Neural crest cell (in vitro differentiated cells): ENCODE measurements around the gene SHH. TPM values are rescaled to one million over a fixed set of nuclear protein-coding genes. Genes with fewer than 3 reads are reported as not detected.

Experiments
- DNase-seq: peaks from one replicate; pipeline ENCODE4 v3.0.0; 2021; ENCODE audit warnings: low read depth, mixed read lengths, low spot score
- H3K27ac Mint-ChIP-seq: one replicate; pipeline ENCODE4 v1.8.0; 2021; ENCODE audit warnings: mild to moderate bottlenecking, mixed read lengths; ENCODE audit not compliant: unreplicated experiment
- H3K27me3 Mint-ChIP-seq: 2 replicates; pipeline ENCODE4 v1.8.0; 2021; ENCODE audit warnings: low read depth, mild to moderate bottlenecking, mixed read lengths
- H3K36me3 Mint-ChIP-seq: 2 replicates; pipeline ENCODE4 v1.8.0; 2021; ENCODE audit warnings: low read depth, mild to moderate bottlenecking, mixed read lengths
- H3K4me1 Mint-ChIP-seq: 2 replicates; pipeline ENCODE4 v1.8.0; 2021; ENCODE audit warnings: mixed read lengths
- H3K4me3 Mint-ChIP-seq: one replicate; pipeline ENCODE4 v1.8.0; 2021; ENCODE audit warnings: mild to moderate bottlenecking, mixed read lengths
- H3K9me3 Mint-ChIP-seq: 2 replicates; pipeline ENCODE4 v1.8.0; 2021; ENCODE audit warnings: mixed read lengths
- CTCF ChIP-seq: fragments of 200-600 bp; sonication (generic); conservative IDR thresholded peaks from 2 replicates; pipeline ENCODE4 v1.5.0; 2021; ENCODE audit warnings: antibody characterized with exemption, mild to moderate bottlenecking
- total RNA-seq: library from RNA; stranded (reverse); gene quantifications from 2 replicates; pipeline ENCODE4 v1.2.1, GENCODE V29; 2021

Gene SHH
- total RNA-seq, 1 donor from 2014 or later = not detected

DNA sequence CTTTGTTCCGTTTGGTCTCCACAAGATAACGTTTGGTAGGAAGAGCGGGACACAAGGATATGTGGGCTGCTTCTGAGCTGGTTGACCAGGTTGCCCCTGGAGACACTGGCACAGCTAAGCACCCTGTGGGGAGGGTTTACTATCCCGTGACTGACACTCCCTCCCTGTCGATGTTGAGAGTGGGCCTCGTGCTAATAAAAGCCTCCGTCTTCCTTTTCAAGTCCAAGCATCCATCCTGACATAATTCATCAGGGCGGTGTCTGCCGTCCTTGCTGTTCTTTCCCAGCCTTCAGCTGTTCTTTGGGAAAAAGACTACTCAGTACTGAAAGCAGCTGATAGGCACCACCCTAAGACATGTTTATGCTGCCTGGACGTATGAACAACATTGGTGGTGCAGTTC is 49.6 kb downstream of the SHH start:
- no peak for DNase-seq
- Mint-ChIP-seq H3K9me3 (no peaks in the 10 kb centered on the region), H3K4me3 (no peak overlapping the region), H3K4me1 (peaks cover 14% of the 10 kb centered on the region), H3K36me3 (peaks cover 23% of the 10 kb centered on the region), H3K27me3 (no peaks in the 10 kb centered on the region), H3K27ac (no peak overlapping the region)
- TF ChIP-seq CTCF = no peak

- Mint-ChIP-seq H3K27ac (no peak overlapping the region), H3K36me3 (peaks cover 26% of the 10 kb centered on the region), H3K9me3 (no peaks in the 10 kb centered on the region), H3K4me3 (no peak overlapping the region), H3K27me3 (no peaks in the 10 kb centered on the region), H3K4me1 (peaks cover 14% of the 10 kb centered on the region)
- no peak for TF ChIP-seq CTCF
- no peak for DNase-seq
Measured at GRCh38 chr7:155762036-155762435, 50.2 kb downstream of the SHH start.

- DNase-seq = no peak
- no peaks in the 10 kb centered on the region for H3K27me3 Mint-ChIP-seq
- no peaks in the 10 kb centered on the region for H3K9me3 Mint-ChIP-seq
- peaks cover 14% of the 10 kb centered on the region for H3K4me1 Mint-ChIP-seq
- H3K36me3 Mint-ChIP-seq = peaks cover 35% of the 10 kb centered on the region
- H3K27ac Mint-ChIP-seq = no peak overlapping the region
- H3K4me3 Mint-ChIP-seq = no peak overlapping the region
- no peak for TF ChIP-seq CTCF
Measured at GRCh38 chr7:155761162-155761561, 51.1 kb downstream of the SHH start.

DNA sequence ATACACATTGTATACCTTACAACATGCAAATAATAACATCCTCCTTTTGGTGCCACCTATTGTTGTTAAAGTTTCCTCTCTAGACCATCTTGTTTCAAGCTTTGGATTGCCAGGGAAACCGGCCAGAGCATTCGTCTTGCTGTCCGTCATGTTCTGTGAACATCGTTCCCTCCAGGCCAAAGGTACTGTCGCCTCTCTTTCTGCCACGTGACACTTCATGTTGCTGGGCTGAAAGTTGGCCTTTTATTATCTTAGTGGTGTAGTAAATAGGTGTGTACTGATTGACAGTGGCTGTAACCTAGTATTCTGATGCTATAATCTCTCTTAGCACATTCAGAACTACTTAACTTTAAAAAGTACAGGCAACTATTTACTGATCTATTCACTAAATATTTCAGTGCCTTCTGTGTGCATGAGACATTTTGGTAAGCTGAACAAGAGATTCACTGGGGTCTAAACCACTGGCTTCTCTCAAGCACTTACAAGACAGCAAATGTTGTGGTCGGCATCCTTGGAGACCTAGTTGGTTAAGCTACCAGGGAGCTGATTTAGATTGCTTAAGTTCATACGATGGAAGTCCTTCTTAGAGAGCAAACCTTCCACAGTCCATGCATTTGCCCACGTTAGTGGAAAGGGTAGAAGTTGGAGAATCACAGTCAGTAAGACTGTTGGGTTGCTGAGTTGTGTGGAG is 52.4 kb downstream of the SHH start:
- peak overlapping the region; percentile 90 for H3K27ac Mint-ChIP-seq
- no peak for TF ChIP-seq CTCF
- no peak overlapping the region for H3K4me3 Mint-ChIP-seq
- no peaks in the 10 kb centered on the region for H3K27me3 Mint-ChIP-seq
- peaks cover 36% of the 10 kb centered on the region for H3K36me3 Mint-ChIP-seq
- DNase-seq = no peak
- H3K4me1 Mint-ChIP-seq = peaks cover 19% of the 10 kb centered on the region
- no peaks in the 10 kb centered on the region for H3K9me3 Mint-ChIP-seq

- Mint-ChIP-seq H3K27me3 (no peaks in the 10 kb centered on the region), H3K27ac (no peak overlapping the region), H3K4me1 (peaks cover 21% of the 10 kb centered on the region), H3K9me3 (no peaks in the 10 kb centered on the region), H3K4me3 (no peak overlapping the region), H3K36me3 (peaks cover 36% of the 10 kb centered on the region)
- no peak for TF ChIP-seq CTCF
- no peak for DNase-seq
Measured at GRCh38 chr7:155758348-155758747, 53.9 kb downstream of the SHH start.
